Measurements from ENCODE around the gene RAD18.

RAD18 gene

GRCh38 chr3:8851703-8852102, 111.6 kb downstream of the RAD18 start:
- Histone ChIP-seq H3K4me3 (ENCODE audit: low read depth, low read length) (no peak overlapping the region), H3K27ac (ENCODE audit: extremely low read depth, low read depth, low read length) (no peak overlapping the region), H3K9me3 (ENCODE audit: control insufficient read depth, insufficient read depth, low read depth, low read length) (no peaks in the 10 kb centered on the region), H3K4me1 (ENCODE audit: control insufficient read depth, insufficient read depth, low read length) (no peaks in the 10 kb centered on the region), H3K36me3 (ENCODE audit: control insufficient read depth in 2 of 2, insufficient read depth in 1 of 2, low read length in 2 of 2) (peaks cover 0 to 13% of the 10 kb centered on the region in 2 experiments; a peak in 1 of 3 replicates)
- ChIA-PET CTCF (interaction anchor here (0.5 kb wide), 1 partner anchor 15 kb away, joined by 4 read pairs; no protein-coding TSS in a partner anchor), POLR2A (no interaction called here)
- TF ChIP-seq ZSCAN16 (tag by site-specific recombination; IDR thresholded peaks at IDR 0.05) (no peak), ZBTB21 (tag by site-specific recombination; IDR thresholded peaks at IDR 0.05) (no peak), ZNF48 (tag by site-specific recombination; IDR thresholded peaks at IDR 0.05) (no peak), BCL11A (tag by site-specific recombination; IDR thresholded peaks at IDR 0.05; ENCODE audit: low read depth) (no peak)

GRCh38 chr3:8848696-8849131, 114.6 kb downstream of the RAD18 start:
- TF ChIP-seq KLF9 (tag by site-specific recombination; IDR thresholded peaks at IDR 0.05; ENCODE audit: low read depth) (no peak), FEZF1 (tag by site-specific recombination; IDR thresholded peaks at IDR 0.05) (no peak), ZSCAN23 (tag by site-specific recombination; IDR thresholded peaks at IDR 0.05) (no peak), ZNF157 (tag by site-specific recombination; IDR thresholded peaks at IDR 0.05) (no peak), ZNF658 (tag by site-specific recombination; IDR thresholded peaks at IDR 0.05) (no peak), ZBTB44 (tag by site-specific recombination; IDR thresholded peaks at IDR 0.05) (no peak), ZNF341 (tag by site-specific recombination; IDR thresholded peaks at IDR 0.05; ENCODE audit: low read depth) (no peak), ZNF426 (tag by site-specific recombination; IDR thresholded peaks at IDR 0.05) (no peak), ZNF660 (tag by site-specific recombination; IDR thresholded peaks at IDR 0.05) (no peak), ZNF416 (tag by site-specific recombination; IDR thresholded peaks at IDR 0.05) (no peak), ZNF544 (tag by site-specific recombination; IDR thresholded peaks at IDR 0.05) (no peak), ZNF76 (tag by site-specific recombination; IDR thresholded peaks at IDR 0.05; ENCODE audit: borderline replicate concordance, low read depth) (no peak), SP7 (tag by site-specific recombination; IDR thresholded peaks at IDR 0.05) (no peak), ZNF580 (tag by site-specific recombination; IDR thresholded peaks at IDR 0.05) (no peak)
- TF ChIP-seq, protein P1, sequence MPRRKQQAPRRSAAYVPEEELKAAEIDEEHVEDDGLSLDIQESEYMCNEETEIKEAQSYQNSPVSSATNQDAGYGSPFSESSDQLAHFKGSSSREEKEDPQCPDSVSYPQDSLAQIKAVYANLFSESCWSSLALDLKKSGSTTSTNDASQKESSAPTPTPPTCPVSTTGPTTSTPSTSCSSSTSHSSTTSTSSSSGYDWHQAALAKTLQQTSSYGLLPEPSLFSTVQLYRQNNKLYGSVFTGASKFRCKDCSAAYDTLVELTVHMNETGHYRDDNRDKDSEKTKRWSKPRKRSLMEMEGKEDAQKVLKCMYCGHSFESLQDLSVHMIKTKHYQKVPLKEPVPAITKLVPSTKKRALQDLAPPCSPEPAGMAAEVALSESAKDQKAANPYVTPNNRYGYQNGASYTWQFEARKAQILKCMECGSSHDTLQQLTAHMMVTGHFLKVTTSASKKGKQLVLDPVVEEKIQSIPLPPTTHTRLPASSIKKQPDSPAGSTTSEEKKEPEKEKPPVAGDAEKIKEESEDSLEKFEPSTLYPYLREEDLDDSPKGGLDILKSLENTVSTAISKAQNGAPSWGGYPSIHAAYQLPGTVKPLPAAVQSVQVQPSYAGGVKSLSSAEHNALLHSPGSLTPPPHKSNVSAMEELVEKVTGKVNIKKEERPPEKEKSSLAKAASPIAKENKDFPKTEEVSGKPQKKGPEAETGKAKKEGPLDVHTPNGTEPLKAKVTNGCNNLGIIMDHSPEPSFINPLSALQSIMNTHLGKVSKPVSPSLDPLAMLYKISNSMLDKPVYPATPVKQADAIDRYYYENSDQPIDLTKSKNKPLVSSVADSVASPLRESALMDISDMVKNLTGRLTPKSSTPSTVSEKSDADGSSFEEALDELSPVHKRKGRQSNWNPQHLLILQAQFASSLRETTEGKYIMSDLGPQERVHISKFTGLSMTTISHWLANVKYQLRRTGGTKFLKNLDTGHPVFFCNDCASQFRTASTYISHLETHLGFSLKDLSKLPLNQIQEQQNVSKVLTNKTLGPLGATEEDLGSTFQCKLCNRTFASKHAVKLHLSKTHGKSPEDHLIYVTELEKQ (tag by site-specific recombination; IDR thresholded peaks at IDR 0.05; ENCODE audit: borderline replicate concordance) = no peak
- TF ChIP-seq, protein P2, sequence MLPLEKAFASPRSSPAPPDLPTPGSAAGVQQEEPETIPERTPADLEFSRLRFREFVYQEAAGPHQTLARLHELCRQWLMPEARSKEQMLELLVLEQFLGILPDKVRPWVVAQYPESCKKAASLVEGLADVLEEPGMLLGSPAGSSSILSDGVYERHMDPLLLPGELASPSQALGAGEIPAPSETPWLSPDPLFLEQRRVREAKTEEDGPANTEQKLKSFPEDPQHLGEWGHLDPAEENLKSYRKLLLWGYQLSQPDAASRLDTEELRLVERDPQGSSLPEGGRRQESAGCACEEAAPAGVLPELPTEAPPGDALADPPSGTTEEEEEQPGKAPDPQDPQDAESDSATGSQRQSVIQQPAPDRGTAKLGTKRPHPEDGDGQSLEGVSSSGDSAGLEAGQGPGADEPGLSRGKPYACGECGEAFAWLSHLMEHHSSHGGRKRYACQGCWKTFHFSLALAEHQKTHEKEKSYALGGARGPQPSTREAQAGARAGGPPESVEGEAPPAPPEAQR (tag by site-specific recombination; IDR thresholded peaks at IDR 0.05) = no peak
- TF ChIP-seq, protein P3, sequence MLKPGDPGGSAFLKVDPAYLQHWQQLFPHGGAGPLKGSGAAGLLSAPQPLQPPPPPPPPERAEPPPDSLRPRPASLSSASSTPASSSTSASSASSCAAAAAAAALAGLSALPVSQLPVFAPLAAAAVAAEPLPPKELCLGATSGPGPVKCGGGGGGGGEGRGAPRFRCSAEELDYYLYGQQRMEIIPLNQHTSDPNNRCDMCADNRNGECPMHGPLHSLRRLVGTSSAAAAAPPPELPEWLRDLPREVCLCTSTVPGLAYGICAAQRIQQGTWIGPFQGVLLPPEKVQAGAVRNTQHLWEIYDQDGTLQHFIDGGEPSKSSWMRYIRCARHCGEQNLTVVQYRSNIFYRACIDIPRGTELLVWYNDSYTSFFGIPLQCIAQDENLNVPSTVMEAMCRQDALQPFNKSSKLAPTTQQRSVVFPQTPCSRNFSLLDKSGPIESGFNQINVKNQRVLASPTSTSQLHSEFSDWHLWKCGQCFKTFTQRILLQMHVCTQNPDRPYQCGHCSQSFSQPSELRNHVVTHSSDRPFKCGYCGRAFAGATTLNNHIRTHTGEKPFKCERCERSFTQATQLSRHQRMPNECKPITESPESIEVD (tag by site-specific recombination; IDR thresholded peaks at IDR 0.05) = no peak
- CTCF ChIA-PET = no interaction called here
- H3K9me3 ChIP-seq (ENCODE audit: control insufficient read depth, insufficient read depth, low read depth, low read length) = no peaks in the 10 kb centered on the region
- no peak overlapping the region for H3K27ac ChIP-seq (ENCODE audit: extremely low read depth, low read depth, low read length)
- H3K4me3 ChIP-seq (ENCODE audit: low read depth, low read length) = no peak overlapping the region
- peaks cover 0 to 5% of the 10 kb centered on the region in 2 experiments; a peak in 1 of 3 replicates for H3K36me3 ChIP-seq (ENCODE audit: control insufficient read depth in 2 of 2, insufficient read depth in 1 of 2, low read length in 2 of 2)
- POLR2A ChIA-PET = no interaction called here
- no peaks in the 10 kb centered on the region for H3K4me1 ChIP-seq (ENCODE audit: control insufficient read depth, insufficient read depth, low read length)
